Lung (tissue), 12 donors: Measurements from ENCODE around the gene TMEM218. TPM values are rescaled to one million over a fixed set of nuclear protein-coding genes. Genes with fewer than 3 reads are reported as not detected.

Source experiments
- ATAC-seq: fragments of 200-7000 bp; cut with Tn5 transposase; one replicate; pipeline ENCODE4 v1.9.1; 2020; ENCODE audit warnings: moderate number of reproducible peaks; ENCODE audit not compliant: insufficient read depth, low FRiP score
- DNase-seq, 3 donors: peaks; one replicate each; pipeline ENCODE4 v3.0.0-alpha.2; 2013 to 2017
- H3K27ac ChIP-seq, 2 donors: one replicate each; pipeline ENCODE4 v1.5.1; 2013; ENCODE audit warnings: mild to moderate bottlenecking in 2 of 2, moderate library complexity in 2 of 2, control low read depth in 1 of 2, inconsistent platforms in 1 of 2, low read depth in 1 of 2, low read length in 1 of 2
- H3K27me3 ChIP-seq, 3 donors: one replicate each; pipeline ENCODE4 v1.5.1; 2013; ENCODE audit warnings: low read length in 2 of 3; ENCODE audit not compliant: control insufficient read depth in 3 of 3, insufficient read depth in 3 of 3
- H3K36me3 ChIP-seq, 4 donors: one replicate each; pipeline ENCODE4 v1.5.1; 2013; ENCODE audit warnings: low read length in 4 of 4, mild to moderate bottlenecking in 1 of 4, moderate library complexity in 1 of 4; ENCODE audit not compliant: control insufficient read depth in 4 of 4, insufficient read depth in 4 of 4
- H3K4me1 ChIP-seq, 5 donors: one replicate each; pipeline ENCODE4 v1.5.1; 2013; ENCODE audit warnings: low read length in 5 of 5, mild to moderate bottlenecking in 2 of 5, moderate library complexity in 1 of 5; ENCODE audit not compliant: control insufficient read depth in 5 of 5, insufficient read depth in 5 of 5
- H3K4me3 ChIP-seq: one replicate; pipeline ENCODE4 v1.5.1; 2013; ENCODE audit warnings: mild to moderate bottlenecking, control low read depth, moderate library complexity
- H3K9ac ChIP-seq, 2 donors: one replicate each; pipeline ENCODE4 v1.5.1; 2013; ENCODE audit warnings: low read length in 2 of 2, control low read depth in 1 of 2; ENCODE audit not compliant: insufficient read depth in 1 of 2
- H3K9me3 ChIP-seq, 4 donors: one replicate each; pipeline ENCODE4 v1.5.1; 2013; ENCODE audit warnings: low read length in 3 of 4, mild to moderate bottlenecking in 1 of 4, moderate library complexity in 1 of 4; ENCODE audit not compliant: control insufficient read depth in 4 of 4, insufficient read depth in 3 of 4
- CTCF ChIP-seq: IDR thresholded peaks from 2 replicates; pipeline ENCODE4 v1.5.1; 2012; ENCODE audit warnings: mild to moderate bottlenecking; ENCODE audit errors: control extremely low read depth, extremely low read depth
- WGBS, 2 donors: extraction: QIAGEN DNeasy Blood & Tissue Kit; methylation state at CpG; one replicate each; pipeline ENCODE4 v1.1.7; 2013; 5-methylcytosine and 5-hydroxymethylcytosine counted together
- polyA plus RNA-seq, 2 donors: library from polyadenylated mRNA; stranded (reverse); fragments of 200-250 nt; gene quantifications; one replicate each; pipeline ENCODE4 v1.2.1, GENCODE V29; 2013
- total RNA-seq, 2 donors: library from RNA; depleted of rRNA in 1 of 2; stranded (reverse); fragments of >200 nt in 1 of 2; gene quantifications; one replicate each; pipeline ENCODE4 v1.2.1, GENCODE V29; 2014 to 2021
- donor health status: control.
- donor health status: control.
- donor health status: Bipolar disorder and iron deficiency.
- donor health status: healthy.
- donor health status: DM: yes; HTN: yes; CAD: no.

The TMEM218 gene
- total and polyA plus RNA-seq, 4 donors = 23.3 to 39.9 (median 27.4) TPM

DNA sequence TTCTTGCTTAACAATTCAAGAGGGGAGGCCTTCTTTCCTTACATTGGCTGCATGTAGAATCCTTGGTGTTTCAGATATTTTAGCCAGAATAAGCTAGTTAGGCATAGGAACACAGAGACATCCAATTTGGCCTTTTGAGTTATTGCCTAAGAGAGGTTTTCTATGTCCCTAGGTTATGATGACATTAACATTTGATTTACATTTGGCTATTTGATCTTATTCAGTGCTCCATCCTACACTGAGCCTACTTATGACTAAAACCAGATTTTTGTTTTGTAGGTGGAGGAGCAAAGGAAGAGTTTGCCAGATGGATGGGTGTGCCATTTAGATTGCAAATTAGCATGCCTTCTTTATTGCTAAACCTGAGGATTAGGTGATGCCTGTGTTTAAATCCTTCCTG, 59.4 kb downstream of the TMEM218 start:
- ATAC-seq = no peak
- Histone ChIP-seq H3K9ac (no peak overlapping the region), H3K27me3 (no peaks in the 10 kb centered on the region), H3K36me3 (no peaks in the 10 kb centered on the region), H3K4me1 (no peaks in the 10 kb centered on the region), H3K27ac (no peak overlapping the region), H3K4me3 (no peak overlapping the region), H3K9me3 (no peaks in the 10 kb centered on the region)
- TF ChIP-seq CTCF = no peak
- DNase-seq = no peak

DNA sequence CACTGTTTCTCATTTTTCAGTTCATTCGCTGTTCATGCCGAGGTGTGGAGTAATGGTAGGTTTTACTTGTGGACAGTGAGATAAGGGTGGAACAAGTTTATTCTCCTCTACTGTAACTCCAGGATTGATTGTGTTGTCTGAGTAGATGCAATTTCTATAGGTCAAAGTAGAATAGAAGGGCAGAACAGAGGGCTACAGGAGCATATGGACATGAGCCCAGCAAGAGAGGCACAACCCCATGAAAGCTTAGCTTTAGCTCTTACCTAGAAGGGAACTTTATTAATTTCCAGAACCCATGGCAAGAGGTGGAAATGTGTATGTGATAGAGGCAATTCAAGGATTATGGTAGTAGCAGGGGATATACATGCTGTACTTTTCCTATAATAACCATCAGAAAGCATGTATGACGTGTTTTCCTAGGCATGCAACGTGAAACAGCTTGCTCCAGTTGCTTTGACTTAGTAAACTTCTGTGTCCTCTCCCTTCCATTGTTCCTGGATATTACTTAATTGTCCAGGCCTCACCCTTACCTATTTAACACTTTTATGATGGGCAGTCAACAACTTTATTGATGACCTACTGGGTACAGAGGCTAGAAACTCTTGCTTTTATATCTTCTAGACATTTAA, 62.1 kb downstream of the TMEM218 start:
- TF ChIP-seq CTCF = no peak
- no peaks in the 10 kb centered on the region for H3K4me1 ChIP-seq

More for the DNA sequence above, 62.1 kb downstream of the TMEM218 start:
- Histone ChIP-seq H3K27ac (no peak overlapping the region), H3K27me3 (no peaks in the 10 kb centered on the region), H3K9ac (no peak overlapping the region), H3K4me3 (no peak overlapping the region), H3K36me3 (no peaks in the 10 kb centered on the region), H3K9me3 (no peaks in the 10 kb centered on the region)
- DNase-seq (no peak), ATAC-seq (no peak)
- 95 to 97% methylated on average over 4 of the region's 4 CpGs for WGBS, 2 donors

Other genes with a start within 250 kb of the TMEM218 start
- gene ROBO3, start 246.2 kb downstream of the TMEM218 start, total RNA-seq = 10 to 100 TPM; 16.7 to 16.8 TPM
- 10 to 100 TPM in 1 of 2 donors, 1 to 10 TPM in 1; 9.3 to 13.5 TPM for gene ROBO3, start 246.2 kb downstream of the TMEM218 start, polyA plus RNA-seq
- 10 to 100 TPM; 51.7 to 52.1 TPM for gene ROBO4, start 213.8 kb downstream of the TMEM218 start, total RNA-seq
- gene ROBO4, start 213.8 kb downstream of the TMEM218 start, polyA plus RNA-seq = 10 to 100 TPM; 27.3 to 32.1 TPM
- gene HEPN1, start 192.4 kb downstream of the TMEM218 start, total RNA-seq = not detected
- not detected for gene HEPN1, start 192.4 kb downstream of the TMEM218 start, polyA plus RNA-seq
- gene HEPACAM, start 175.6 kb downstream of the TMEM218 start, total RNA-seq = not detected
- under 1 TPM in 1 of 2 donors, not detected in 1; 0.02 TPM for gene HEPACAM, start 175.6 kb downstream of the TMEM218 start, polyA plus RNA-seq
- 1 to 10 TPM; 1.2 to 5.1 TPM for gene CCDC15, start 157.4 kb downstream of the TMEM218 start, total RNA-seq
- gene CCDC15, start 157.4 kb downstream of the TMEM218 start, polyA plus RNA-seq = under 1 TPM; 0.65 to 0.91 TPM
- gene SLC37A2, start 48.3 kb downstream of the TMEM218 start, total RNA-seq = 10 to 100 TPM in 1 of 2 donors, 1 to 10 TPM in 1; 5.3 to 13.2 TPM
- gene SLC37A2, start 48.3 kb downstream of the TMEM218 start, polyA plus RNA-seq = 10 to 100 TPM in 1 of 2 donors, 1 to 10 TPM in 1; 3.2 to 10.4 TPM
- gene PKNOX2, start 53.1 kb upstream of the TMEM218 start, total RNA-seq = 10 to 100 TPM in 1 of 2 donors, 1 to 10 TPM in 1; 9.3 to 10.6 TPM
- 1 to 10 TPM; 3.1 to 6.5 TPM for gene PKNOX2, start 53.1 kb upstream of the TMEM218 start, polyA plus RNA-seq